B cell (primary cell): ENCODE measurements around the gene SYCE3. TPM values are rescaled to one million over a fixed set of nuclear protein-coding genes. Genes with fewer than 3 reads are reported as not detected.

Experiments
- ATAC-seq: fragments of 200-7000 bp; cut with Tn5 transposase; one replicate; pipeline ENCODE4 v1.10.0; 2021; ENCODE audit warnings: low read depth, mild to moderate bottlenecking, moderate number of reproducible peaks, moderate library complexity
- CTCF ChIA-PET: fragments of 350-600 bp; sonication (Branson Sonifier 250); formaldehyde crosslinking; loops from one replicate; lab custom pipeline; 2021; ENCODE audit warnings: antibody characterized with exemption, inconsistent platforms; lab: Charles Lee
- POLR2A ChIA-PET: fragments of 350-600 bp; sonication (Branson Sonifier 250); formaldehyde crosslinking; loops from one replicate; lab custom pipeline; 2021; ENCODE audit warnings: antibody characterized with exemption; lab: Charles Lee
- DNase-seq: peaks from one replicate; pipeline ENCODE4 v3.0.0; 2013
- H2AFZ ChIP-seq: 2 replicates; pipeline ENCODE4 v1.6.1; 2012; ENCODE audit warnings: mild to moderate bottlenecking, low read depth, low read length; ENCODE audit not compliant: insufficient read depth, poor library complexity, severe bottlenecking
- H3K27ac ChIP-seq, 2 donors: 1 replicate in 1 of 2; 2 replicates in 1 of 2; pipeline ENCODE4 v1.5.1; 2012 to 2013; ENCODE audit warnings: low read length in 2 of 2, mild to moderate bottlenecking in 2 of 2, moderate library complexity in 1 of 2
- H3K27me3 ChIP-seq, 4 experiments: fragments of 200-600 bp in 1 of 4; sonication (generic) in 1 of 4; replicated peaks in 1 of 4; 1 replicate in 2 of 4; 2 replicates in 2 of 4; pipeline versions ENCODE4 v1.6.1 to v1.7.0; 2013 to 2016; ENCODE audit warnings: low read length in 3 of 4, mild to moderate bottlenecking in 2 of 4, mixed read lengths in 1 of 4, moderate library complexity in 1 of 4; ENCODE audit not compliant: insufficient read depth in 4 of 4, control insufficient read depth in 3 of 4; ENCODE audit errors: control extremely low read depth in 1 of 4
- H3K36me3 ChIP-seq, 2 experiments: replicated peaks in 1 of 2; 1 replicate in 1 of 2; 2 replicates in 1 of 2; pipeline versions ENCODE4 v1.6.1 to v1.7.1; 2013; ENCODE audit warnings: low read length in 1 of 2; ENCODE audit not compliant: insufficient read depth in 2 of 2, control insufficient read depth in 1 of 2; ENCODE audit errors: control extremely low read depth in 1 of 2, extremely low read depth in 1 of 2
- H3K4me1 ChIP-seq, 2 donors: fragments of 200-600 bp in 1 of 2; sonication (generic) in 1 of 2; 1 replicate in 1 of 2; 2 replicates in 1 of 2; pipeline versions ENCODE4 v1.5.1 to v1.6.1; 2013 to 2017; ENCODE audit warnings: low read length in 2 of 2; ENCODE audit not compliant: control insufficient read depth in 2 of 2, insufficient read depth in 2 of 2
- H3K4me2 ChIP-seq: replicated peaks from 2 replicates; pipeline ENCODE3; 2012; ENCODE audit warnings: mild to moderate bottlenecking, low read depth, low read length; ENCODE audit not compliant: poor library complexity, severe bottlenecking
- H3K4me3 ChIP-seq, 5 experiments: fragments of 200-600 bp in 1 of 5; sonication (generic) in 1 of 5; 1 replicate in 3 of 5; 2 replicates in 2 of 5; pipeline versions ENCODE4 v1.5.1 to v1.7.0; 2011 to 2016; ENCODE audit warnings: low read length in 4 of 5, mild to moderate bottlenecking in 4 of 5, low read depth in 2 of 5, control low read depth in 1 of 5, moderate library complexity in 1 of 5; ENCODE audit not compliant: insufficient read depth in 1 of 5; ENCODE audit errors: control extremely low read depth in 1 of 5, extremely low read depth in 1 of 5
- H3K79me2 ChIP-seq: fragments of 200-600 bp; sonication (generic); one replicate; pipeline ENCODE4 v1.6.0; 2016; ENCODE audit warnings: low read length; ENCODE audit not compliant: control insufficient read depth, insufficient read depth
- H3K9ac ChIP-seq: fragments of 200-600 bp; sonication (generic); 2 replicates; pipeline ENCODE4 v1.6.1; 2017; ENCODE audit warnings: mild to moderate bottlenecking, low read length, moderate library complexity
- H3K9me3 ChIP-seq, 3 donors: one replicate each; pipeline versions ENCODE4 v1.6.1 to v1.7.1; 2013; ENCODE audit warnings: low read length in 2 of 3; ENCODE audit not compliant: control insufficient read depth in 2 of 3, insufficient read depth in 1 of 3; ENCODE audit errors: control extremely low read depth in 1 of 3
- H4K20me1 ChIP-seq: 2 replicates; pipeline ENCODE4 v1.6.0; 2012; ENCODE audit warnings: mild to moderate bottlenecking, low read length; ENCODE audit not compliant: insufficient read depth, control insufficient read depth, poor library complexity, severe bottlenecking
- H3K27ac Mint-ChIP-seq: one replicate; pipeline ENCODE4 v1.8.0; 2021; ENCODE audit warnings: mixed read lengths
- H3K27me3 Mint-ChIP-seq: one replicate; pipeline ENCODE4 v1.8.0; 2021; ENCODE audit warnings: mixed read lengths
- H3K4me1 Mint-ChIP-seq: one replicate; pipeline ENCODE4 v1.8.0; 2021; ENCODE audit warnings: mixed read lengths
- H3K4me3 Mint-ChIP-seq: one replicate; pipeline ENCODE4 v1.8.0; 2021; ENCODE audit warnings: mixed read lengths
- H3K9me3 Mint-ChIP-seq: one replicate; pipeline ENCODE4 v1.8.0; 2022; ENCODE audit warnings: mixed read lengths; ENCODE audit not compliant: insufficient read depth
- CTCF ChIP-seq: fragments of 200-600 bp; IDR thresholded peaks from one replicate; pipeline ENCODE4 v1.8.0; 2022; ENCODE audit warnings: antibody characterized with exemption, mild to moderate bottlenecking
- EZH2 ChIP-seq: IDR thresholded peaks from 2 replicates; pipeline ENCODE4 v1.6.1; 2012; ENCODE audit warnings: borderline replicate concordance, low read depth, mild to moderate bottlenecking, moderate library complexity, low read length; ENCODE audit not compliant: insufficient read depth, poor library complexity, severe bottlenecking
- WGBS: methylation state at CpG from one replicate; pipeline ENCODE4 v1.1.5; 2013; ENCODE audit warnings: missing lambda C conversion rate; ENCODE audit not compliant: insufficient coverage; 5-methylcytosine and 5-hydroxymethylcytosine counted together
- intact Hi-C: fragments of 100-400 bp; cut with micrococcal nuclease; formaldehyde crosslinking; loops from one replicate; pipeline ENCODE4 v1.10.0; 2022
- polyA plus RNA-seq: library from polyadenylated mRNA; depleted of rRNA; stranded (reverse); fragments of >200 nt; gene quantifications from 2 replicates; pipeline ENCODE4 v1.2.3, GENCODE V29; 2012
- total RNA-seq, 2 donors: library from RNA; stranded (reverse); fragments of 120-200 nt in 1 of 2; gene quantifications; 1 replicate in 1 of 2; 2 replicates in 1 of 2; pipeline versions ENCODE4 v1.2.3 to v1.2.4, GENCODE V29; 2013 to 2022

The SYCE3 gene
- total and polyA plus RNA-seq, 2 donors (not counting 1 experiment from before 2014, with no cell fraction given) = not detected

GRCh38 chr22:50529416-50529896, 33.3 kb downstream of the SYCE3 start:
- ATAC-seq (no peak), DNase-seq (no peak)
- no peak for TF ChIP-seq CTCF
- TF ChIP-seq EZH2 = no peak
- H3K79me2 ChIP-seq = peaks cover 19% of the 10 kb centered on the region
- Mint-ChIP-seq H3K4me1 (peaks cover 53% of the 10 kb centered on the region), H3K27ac (peak overlapping the region; percentile 83), H3K9me3 (no peaks in the 10 kb centered on the region), H3K27me3 (no peaks in the 10 kb centered on the region), H3K4me3 (peak overlapping the region; percentile 86)
- peaks cover 0 to 9% (median 0%) of the 10 kb centered on the region in 3 donors for H3K9me3 ChIP-seq
- peak overlapping the region; percentile 84 for H3K4me2 ChIP-seq
- H3K4me3 ChIP-seq = peak overlapping the region; percentile 14 to 95 (median 95)
- intact Hi-C loops = loop anchor here (5.0 kb wide), 1 partner anchor 57 kb away; no protein-coding TSS in a partner anchor
- CTCF ChIA-PET = interaction anchor here (1.1 to 5.5 kb wide), 5 partner anchors 9 to 279 kb away, joined by 4 to 81 read pairs (median 11); partner anchors contain the start of genes HDAC10 and SYCE3
- POLR2A ChIA-PET = interaction anchor here (0.7 to 5.4 kb wide), 9 partner anchors 11 to 99 kb away, joined by 3 to 104 read pairs (median 5); partner anchors contain the start of genes ARSA, LMF2, NCAPH2 and SYCE3
- peaks cover 9% of the 10 kb centered on the region for H4K20me1 ChIP-seq
- no peaks in the 10 kb centered on the region for H3K27me3 ChIP-seq
- no peaks in the 10 kb centered on the region for H3K36me3 ChIP-seq
- H3K27ac ChIP-seq = peak overlapping the region; percentile 81 to 99
- peak overlapping the region; percentile 59 for H2AFZ ChIP-seq
- peaks cover 25 to 67% of the 10 kb centered on the region in 2 donors for H3K4me1 ChIP-seq
- 28% methylated on average over 50 of the region's 50 CpGs for WGBS
- H3K9ac ChIP-seq = peak overlapping the region; percentile 97
